SK-N-SH (cell line): ENCODE results near the gene TMEM131L.

Source experiments
- CHD2 ChIP-seq: fragments of 150-350 bp; IDR thresholded peaks from 2 replicates; pipeline ENCODE4 v1.6.1; 2018; ENCODE audit warnings: low read length; ENCODE audit not compliant: partially characterized antibody
- CTCF ChIP-seq: fragments of 200-600 bp; sonication (generic); IDR thresholded peaks from 2 replicates; pipeline ENCODE4 v1.6.1; 2017; ENCODE audit warnings: antibody characterized with exemption, mild to moderate bottlenecking, moderate library complexity
- EP300 ChIP-seq, 2 experiments: IDR thresholded peaks; 2 replicates each; pipeline versions ENCODE4 v1.4.0 to v1.6.1; 2012; ENCODE audit warnings: borderline replicate concordance in 1 of 2, low read depth in 1 of 2, low read length in 1 of 2
- FOXJ3 ChIP-seq: sonication (generic); formaldehyde crosslinking; IDR thresholded peaks from 2 replicates; pipeline ENCODE4 v1.5.1; 2020; ENCODE audit warnings: mild to moderate bottlenecking, missing genetic modification reagents
- MEF2A ChIP-seq: IDR thresholded peaks from 2 replicates; pipeline ENCODE4 v1.4.0; 2012; ENCODE audit warnings: low read depth, borderline replicate concordance
- POLR2AphosphoS5 ChIP-seq: IDR thresholded peaks from 2 replicates; pipeline ENCODE4 v1.6.1; 2012; ENCODE audit warnings: low read depth, low read length
- RAD21 ChIP-seq: IDR thresholded peaks from 2 replicates; pipeline ENCODE4 v1.6.1; 2012; ENCODE audit warnings: mild to moderate bottlenecking, low read length
- SIN3A ChIP-seq: IDR thresholded peaks from 2 replicates; pipeline ENCODE4 v1.6.1; 2012; ENCODE audit warnings: low read depth, mild to moderate bottlenecking, low read length, moderate library complexity, borderline replicate concordance
- TAF1 ChIP-seq: IDR thresholded peaks from 2 replicates; pipeline ENCODE4 v1.6.1; 2012; ENCODE audit warnings: low read depth, mild to moderate bottlenecking, low read length, moderate library complexity, borderline replicate concordance
- YY1 ChIP-seq: IDR thresholded peaks from 2 replicates; pipeline ENCODE4 v1.4.0; 2012; ENCODE audit warnings: low read depth, mild to moderate bottlenecking
- TF ChIP-seq, protein P1 (sequence below): IDR thresholded peaks from 2 replicates; pipeline ENCODE4 v1.6.1; 2012; ENCODE audit warnings: mild to moderate bottlenecking, low read depth, low read length, moderate library complexity
- TF ChIP-seq, protein P2 (sequence below): fragments of 150-350 bp; IDR thresholded peaks from 2 replicates; pipeline ENCODE4 v1.6.1; 2016; ENCODE audit warnings: mild to moderate bottlenecking, low read depth, low read length

DNA sequence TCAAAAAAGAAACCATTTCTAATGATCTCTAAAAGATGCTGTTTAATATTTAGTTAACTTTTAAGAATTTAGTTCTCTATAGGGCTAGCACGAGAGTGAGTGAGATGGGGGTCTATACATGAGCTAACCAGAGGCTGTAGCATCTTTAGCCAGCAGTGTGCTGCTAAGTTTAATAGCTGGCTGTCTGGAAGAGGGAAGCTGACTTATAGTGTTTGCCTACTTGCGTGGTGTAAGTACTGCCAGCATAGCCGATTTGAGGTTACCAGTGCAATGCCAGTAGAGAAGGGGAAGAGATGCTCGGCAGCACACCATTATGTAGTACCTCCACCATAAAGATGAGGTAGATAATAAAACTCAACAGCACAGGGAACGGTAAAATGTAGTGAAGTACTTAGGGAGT, 47.1 kb upstream of the TMEM131L start:
- TF ChIP-seq, protein P1, sequence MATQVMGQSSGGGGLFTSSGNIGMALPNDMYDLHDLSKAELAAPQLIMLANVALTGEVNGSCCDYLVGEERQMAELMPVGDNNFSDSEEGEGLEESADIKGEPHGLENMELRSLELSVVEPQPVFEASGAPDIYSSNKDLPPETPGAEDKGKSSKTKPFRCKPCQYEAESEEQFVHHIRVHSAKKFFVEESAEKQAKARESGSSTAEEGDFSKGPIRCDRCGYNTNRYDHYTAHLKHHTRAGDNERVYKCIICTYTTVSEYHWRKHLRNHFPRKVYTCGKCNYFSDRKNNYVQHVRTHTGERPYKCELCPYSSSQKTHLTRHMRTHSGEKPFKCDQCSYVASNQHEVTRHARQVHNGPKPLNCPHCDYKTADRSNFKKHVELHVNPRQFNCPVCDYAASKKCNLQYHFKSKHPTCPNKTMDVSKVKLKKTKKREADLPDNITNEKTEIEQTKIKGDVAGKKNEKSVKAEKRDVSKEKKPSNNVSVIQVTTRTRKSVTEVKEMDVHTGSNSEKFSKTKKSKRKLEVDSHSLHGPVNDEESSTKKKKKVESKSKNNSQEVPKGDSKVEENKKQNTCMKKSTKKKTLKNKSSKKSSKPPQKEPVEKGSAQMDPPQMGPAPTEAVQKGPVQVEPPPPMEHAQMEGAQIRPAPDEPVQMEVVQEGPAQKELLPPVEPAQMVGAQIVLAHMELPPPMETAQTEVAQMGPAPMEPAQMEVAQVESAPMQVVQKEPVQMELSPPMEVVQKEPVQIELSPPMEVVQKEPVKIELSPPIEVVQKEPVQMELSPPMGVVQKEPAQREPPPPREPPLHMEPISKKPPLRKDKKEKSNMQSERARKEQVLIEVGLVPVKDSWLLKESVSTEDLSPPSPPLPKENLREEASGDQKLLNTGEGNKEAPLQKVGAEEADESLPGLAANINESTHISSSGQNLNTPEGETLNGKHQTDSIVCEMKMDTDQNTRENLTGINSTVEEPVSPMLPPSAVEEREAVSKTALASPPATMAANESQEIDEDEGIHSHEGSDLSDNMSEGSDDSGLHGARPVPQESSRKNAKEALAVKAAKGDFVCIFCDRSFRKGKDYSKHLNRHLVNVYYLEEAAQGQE: no peak
- TF ChIP-seq CTCF (no peak), FOXJ3 (CRISPR knock-in tag) (no peak), POLR2AphosphoS5 (no peak), CHD2 (no peak), SIN3A (no peak), EP300 (IDR thresholded peaks at IDR 0.05; ENCODE audit: borderline replicate concordance in 1 of 2, low read depth in 1 of 2, low read length in 1 of 2) (no peak), YY1 (no peak), RAD21 (no peak), TAF1 (no peak), MEF2A (no peak)
- TF ChIP-seq, protein P2, sequence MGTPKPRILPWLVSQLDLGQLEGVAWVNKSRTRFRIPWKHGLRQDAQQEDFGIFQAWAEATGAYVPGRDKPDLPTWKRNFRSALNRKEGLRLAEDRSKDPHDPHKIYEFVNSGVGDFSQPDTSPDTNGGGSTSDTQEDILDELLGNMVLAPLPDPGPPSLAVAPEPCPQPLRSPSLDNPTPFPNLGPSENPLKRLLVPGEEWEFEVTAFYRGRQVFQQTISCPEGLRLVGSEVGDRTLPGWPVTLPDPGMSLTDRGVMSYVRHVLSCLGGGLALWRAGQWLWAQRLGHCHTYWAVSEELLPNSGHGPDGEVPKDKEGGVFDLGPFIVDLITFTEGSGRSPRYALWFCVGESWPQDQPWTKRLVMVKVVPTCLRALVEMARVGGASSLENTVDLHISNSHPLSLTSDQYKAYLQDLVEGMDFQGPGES: no peak
